OCI-LY1 (cell line): ENCODE measurements around the gene GRM2.

ENCODE experiments used
- CTCF ChIP-seq: fragments of 200-600 bp; sonication (generic), shearing (Covaris generic); IDR thresholded peaks from 2 replicates; pipeline ENCODE4 v1.5.1; 2017; ENCODE audit warnings: mild to moderate bottlenecking, antibody characterized with exemption, low read length, moderate library complexity, mixed read lengths
- EZH2 ChIP-seq: fragments of 200-600 bp; sonication (generic), shearing (Covaris generic); IDR thresholded peaks from 2 replicates; pipeline ENCODE4 v1.8.0; 2017; ENCODE audit warnings: borderline replicate concordance, mixed run types, mild to moderate bottlenecking, antibody characterized with exemption, low read length, moderate library complexity, mixed read lengths

GRCh38 chr3:51706788-51707731 is at the start of gene GRM2:
- TF ChIP-seq CTCF = no peak
- TF ChIP-seq EZH2 = no peak
